ENCODE measurements around the gene RET. TPM values are rescaled to one million over a fixed set of nuclear protein-coding genes. Genes with fewer than 3 reads are reported as not detected.

RET gene
- total RNA-seq, 1 experiment from 2014 or later: not detected

DNA sequence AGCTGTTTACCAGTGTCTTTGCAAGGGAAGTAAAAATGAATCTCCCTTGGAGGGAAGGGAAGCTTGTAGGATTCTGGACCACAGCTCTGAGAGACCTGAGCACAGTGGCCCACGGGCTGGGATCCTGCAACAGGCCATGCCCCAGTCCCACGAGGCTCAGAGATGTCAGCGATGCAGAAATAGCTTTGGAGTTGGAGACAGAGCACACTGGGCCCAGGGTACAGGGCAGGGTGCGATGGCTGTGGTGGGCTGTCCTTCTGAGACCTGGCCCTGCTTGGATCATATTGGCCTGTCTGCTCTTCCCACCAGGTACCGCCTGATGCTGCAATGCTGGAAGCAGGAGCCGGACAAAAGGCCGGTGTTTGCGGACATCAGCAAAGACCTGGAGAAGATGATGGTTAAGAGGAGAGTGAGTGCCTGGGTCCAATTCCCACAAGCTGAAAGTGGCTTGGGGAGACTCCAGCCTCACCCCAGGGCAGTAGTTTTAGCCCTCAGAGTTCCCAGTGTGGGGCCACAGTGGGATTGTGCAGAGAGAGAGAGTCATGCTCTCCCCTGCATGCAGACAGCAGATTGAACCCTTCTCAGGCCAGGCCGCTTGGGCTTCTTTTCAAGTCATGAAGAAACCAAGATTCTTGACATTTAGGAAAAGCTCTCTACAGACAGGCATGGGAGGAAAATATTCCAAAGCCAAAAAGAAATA is 47.9 kb downstream of the RET start:
- no peak overlapping the region for H3K4me3 ChIP-seq (ENCODE audit: low read length)
- peaks cover 13% of the 10 kb centered on the region for H3K4me1 ChIP-seq (ENCODE audit: low read length)
- H3K9me2 ChIP-seq (replicated peaks; ENCODE audit: insufficient read depth, low read length): no peaks in the 10 kb centered on the region
- H2AFZ ChIP-seq (ENCODE audit: low read length): no peak overlapping the region
- H4K20me1 ChIP-seq (ENCODE audit: insufficient read depth, low read depth, low read length): no peaks in the 10 kb centered on the region
- H3K79me2 ChIP-seq (ENCODE audit: low read length): no peaks in the 10 kb centered on the region
- H3K27ac ChIP-seq (ENCODE audit: low read length): no peak overlapping the region
- H3K9ac ChIP-seq (ENCODE audit: low read length): no peak overlapping the region
- no peaks in the 10 kb centered on the region for H3K9me3 ChIP-seq (ENCODE audit: low read length)
- no peaks in the 10 kb centered on the region for H3K36me3 ChIP-seq (ENCODE audit: insufficient read depth, low read length)
- H3K4me2 ChIP-seq (ENCODE audit: low read depth, low read length, poor library complexity, severe bottlenecking): no peak overlapping the region
- DNase-seq: no peak
- H3K27me3 ChIP-seq (ENCODE audit: low read length): no peaks in the 10 kb centered on the region

DNA sequence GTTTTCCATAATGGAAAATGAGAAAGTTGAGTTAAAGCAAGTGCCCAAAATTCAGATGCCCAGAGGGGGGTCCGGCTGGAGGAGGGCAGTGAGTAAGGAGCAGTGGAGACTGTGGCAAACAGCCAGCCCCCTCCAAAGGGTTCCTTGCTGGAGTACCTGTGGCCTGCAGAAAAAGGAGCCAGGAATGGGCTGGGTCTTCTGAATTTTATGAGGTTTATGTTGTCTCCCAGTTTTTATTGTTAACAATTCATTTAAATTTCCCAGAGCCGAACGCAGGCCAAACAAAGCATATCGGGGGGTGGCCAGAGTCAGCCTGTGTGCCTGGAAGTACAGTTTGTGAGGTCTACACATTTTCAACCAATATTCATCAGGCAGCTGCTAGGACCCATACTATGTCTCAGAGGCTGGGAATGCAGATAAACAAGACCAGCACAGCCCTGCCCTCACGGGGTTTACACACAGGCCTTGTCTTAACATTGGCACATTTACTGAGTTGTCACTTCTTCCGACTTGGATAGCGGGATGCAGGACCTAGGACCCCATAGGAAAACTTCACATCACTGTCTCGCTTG is 48.5 kb downstream of the RET start:
- Histone ChIP-seq H3K4me2 (ENCODE audit: low read depth, low read length, poor library complexity, severe bottlenecking) (no peak overlapping the region), H3K4me1 (ENCODE audit: low read length) (peaks cover 13% of the 10 kb centered on the region), H2AFZ (ENCODE audit: low read length) (no peak overlapping the region), H3K4me3 (ENCODE audit: low read length) (no peak overlapping the region), H4K20me1 (ENCODE audit: insufficient read depth, low read depth, low read length) (no peaks in the 10 kb centered on the region), H3K27me3 (ENCODE audit: low read length) (no peaks in the 10 kb centered on the region), H3K36me3 (ENCODE audit: insufficient read depth, low read length) (no peaks in the 10 kb centered on the region), H3K9ac (ENCODE audit: low read length) (no peak overlapping the region), H3K9me3 (ENCODE audit: low read length) (no peaks in the 10 kb centered on the region), H3K27ac (ENCODE audit: low read length) (no peak overlapping the region), H3K79me2 (ENCODE audit: low read length) (no peaks in the 10 kb centered on the region), H3K9me2 (replicated peaks; ENCODE audit: insufficient read depth, low read length) (no peaks in the 10 kb centered on the region)
- DNase-seq: no peak

DNA sequence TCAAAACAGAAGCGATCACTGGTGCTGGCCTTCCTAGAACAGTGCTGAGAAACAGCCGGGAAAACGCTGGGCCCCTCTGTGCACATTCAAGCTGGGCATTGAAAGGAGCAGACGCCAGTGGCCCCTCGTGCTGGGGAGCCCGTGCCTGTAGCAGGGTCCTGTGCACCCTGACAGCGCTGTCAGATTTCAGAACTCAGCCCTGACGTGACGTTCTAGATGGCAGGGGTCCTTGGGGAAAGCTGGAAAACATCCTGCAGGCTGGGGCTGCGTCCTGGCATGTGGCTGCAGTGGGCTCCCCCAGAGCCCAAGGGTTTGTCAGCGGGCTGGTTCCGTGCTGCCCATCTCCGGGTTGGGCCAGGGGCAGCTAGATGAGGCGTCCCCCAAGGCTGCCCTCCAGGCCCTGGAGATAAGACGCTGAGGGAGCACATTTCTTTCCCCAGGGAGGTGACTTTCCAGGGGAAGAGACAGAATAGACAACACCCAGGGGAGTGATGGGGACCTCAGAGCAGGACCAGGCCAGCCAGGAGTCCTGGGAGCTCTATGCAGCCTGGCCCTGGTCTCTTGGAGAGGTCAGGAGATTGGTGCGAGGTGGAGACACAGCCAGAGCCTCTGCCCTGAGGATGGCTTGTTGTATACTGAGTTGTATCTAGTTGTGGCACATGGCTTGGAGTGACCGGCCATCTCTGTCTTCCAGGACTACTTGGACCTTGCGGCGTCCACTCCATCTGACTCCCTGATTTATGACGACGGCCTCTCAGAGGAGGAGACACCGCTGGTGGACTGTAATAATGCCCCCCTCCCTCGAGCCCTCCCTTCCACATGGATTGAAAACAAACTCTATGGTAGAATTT is 49.2 kb downstream of the RET start:
- no peak overlapping the region for H2AFZ ChIP-seq (ENCODE audit: low read length)
- no peak overlapping the region for H3K27ac ChIP-seq (ENCODE audit: low read length)
- DNase-seq: no peak
- no peaks in the 10 kb centered on the region for H3K27me3 ChIP-seq (ENCODE audit: low read length)
- no peak overlapping the region for H3K4me2 ChIP-seq (ENCODE audit: low read depth, low read length, poor library complexity, severe bottlenecking)
- H3K9ac ChIP-seq (ENCODE audit: low read length): no peak overlapping the region
- H3K4me3 ChIP-seq (ENCODE audit: low read length): no peak overlapping the region
- no peaks in the 10 kb centered on the region for H3K9me3 ChIP-seq (ENCODE audit: low read length)
- H4K20me1 ChIP-seq (ENCODE audit: insufficient read depth, low read depth, low read length): no peaks in the 10 kb centered on the region
- peaks cover 13% of the 10 kb centered on the region for H3K4me1 ChIP-seq (ENCODE audit: low read length)
- H3K79me2 ChIP-seq (ENCODE audit: low read length): no peaks in the 10 kb centered on the region
- no peaks in the 10 kb centered on the region for H3K9me2 ChIP-seq (replicated peaks; ENCODE audit: insufficient read depth, low read length)
- no peaks in the 10 kb centered on the region for H3K36me3 ChIP-seq (ENCODE audit: insufficient read depth, low read length)

DNA sequence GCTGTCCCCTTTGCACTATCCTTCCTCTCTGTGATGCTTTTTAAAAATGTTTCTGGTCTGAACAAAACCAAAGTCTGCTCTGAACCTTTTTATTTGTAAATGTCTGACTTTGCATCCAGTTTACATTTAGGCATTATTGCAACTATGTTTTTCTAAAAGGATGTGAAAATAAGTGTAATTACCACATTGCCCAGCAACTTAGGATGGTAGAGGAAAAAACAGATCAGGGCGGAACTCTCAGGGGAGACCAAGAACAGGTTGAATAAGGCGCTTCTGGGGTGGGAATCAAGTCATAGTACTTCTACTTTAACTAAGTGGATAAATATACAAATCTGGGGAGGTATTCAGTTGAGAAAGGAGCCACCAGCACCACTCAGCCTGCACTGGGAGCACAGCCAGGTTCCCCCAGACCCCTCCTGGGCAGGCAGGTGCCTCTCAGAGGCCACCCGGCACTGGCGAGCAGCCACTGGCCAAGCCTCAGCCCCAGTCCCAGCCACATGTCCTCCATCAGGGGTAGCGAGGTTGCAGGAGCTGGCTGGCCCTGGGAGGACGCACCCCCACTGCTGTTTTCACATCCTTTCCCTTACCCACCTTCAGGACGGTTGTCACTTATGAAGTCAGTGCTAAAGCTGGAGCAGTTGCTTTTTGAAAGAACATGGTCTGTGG is 50.0 kb downstream of the RET start:
- Histone ChIP-seq H3K4me3 (ENCODE audit: low read length) (no peak overlapping the region), H3K9me2 (replicated peaks; ENCODE audit: insufficient read depth, low read length) (no peaks in the 10 kb centered on the region), H3K4me2 (ENCODE audit: low read depth, low read length, poor library complexity, severe bottlenecking) (no peak overlapping the region), H3K79me2 (ENCODE audit: low read length) (no peaks in the 10 kb centered on the region), H3K9me3 (ENCODE audit: low read length) (no peaks in the 10 kb centered on the region), H3K27ac (ENCODE audit: low read length) (no peak overlapping the region), H3K4me1 (ENCODE audit: low read length) (peaks cover 13% of the 10 kb centered on the region), H4K20me1 (ENCODE audit: insufficient read depth, low read depth, low read length) (no peaks in the 10 kb centered on the region), H2AFZ (ENCODE audit: low read length) (no peak overlapping the region), H3K9ac (ENCODE audit: low read length) (no peak overlapping the region), H3K36me3 (ENCODE audit: insufficient read depth, low read length) (no peaks in the 10 kb centered on the region), H3K27me3 (ENCODE audit: low read length) (no peaks in the 10 kb centered on the region)
- no peak for DNase-seq

DNA sequence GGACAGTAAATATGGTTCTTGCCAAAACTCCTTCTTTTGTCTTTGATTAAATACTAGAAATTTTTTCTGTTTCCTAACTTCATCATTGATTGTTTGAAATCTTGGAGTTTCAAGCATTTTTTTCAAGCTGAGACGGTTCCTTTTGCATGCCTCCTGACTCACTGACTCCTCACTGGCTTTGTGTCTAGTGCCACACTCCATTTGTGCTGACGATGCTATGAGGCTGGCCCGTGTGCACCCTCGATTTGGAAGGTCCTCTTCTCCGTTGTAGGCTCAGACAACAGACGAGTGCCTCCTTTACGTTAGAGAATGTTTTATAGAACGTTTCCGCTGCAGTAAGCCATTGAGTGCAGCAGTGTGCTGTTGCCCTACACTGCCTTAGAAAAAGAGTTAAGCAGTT is 50.6 kb downstream of the RET start:
- H2AFZ ChIP-seq (ENCODE audit: low read length): no peak overlapping the region
- no peak overlapping the region for H3K9ac ChIP-seq (ENCODE audit: low read length)
- H3K4me1 ChIP-seq (ENCODE audit: low read length): peaks cover 13% of the 10 kb centered on the region
- no peaks in the 10 kb centered on the region for H3K27me3 ChIP-seq (ENCODE audit: low read length)
- no peak overlapping the region for H3K4me3 ChIP-seq (ENCODE audit: low read length)
- no peaks in the 10 kb centered on the region for H3K36me3 ChIP-seq (ENCODE audit: insufficient read depth, low read length)
- no peak for DNase-seq
- H3K9me2 ChIP-seq (replicated peaks; ENCODE audit: insufficient read depth, low read length): no peaks in the 10 kb centered on the region
- H3K27ac ChIP-seq (ENCODE audit: low read length): no peak overlapping the region
- no peaks in the 10 kb centered on the region for H3K9me3 ChIP-seq (ENCODE audit: low read length)
- no peaks in the 10 kb centered on the region for H3K79me2 ChIP-seq (ENCODE audit: low read length)
- H4K20me1 ChIP-seq (ENCODE audit: insufficient read depth, low read depth, low read length): no peaks in the 10 kb centered on the region
- no peak overlapping the region for H3K4me2 ChIP-seq (ENCODE audit: low read depth, low read length, poor library complexity, severe bottlenecking)

DNA sequence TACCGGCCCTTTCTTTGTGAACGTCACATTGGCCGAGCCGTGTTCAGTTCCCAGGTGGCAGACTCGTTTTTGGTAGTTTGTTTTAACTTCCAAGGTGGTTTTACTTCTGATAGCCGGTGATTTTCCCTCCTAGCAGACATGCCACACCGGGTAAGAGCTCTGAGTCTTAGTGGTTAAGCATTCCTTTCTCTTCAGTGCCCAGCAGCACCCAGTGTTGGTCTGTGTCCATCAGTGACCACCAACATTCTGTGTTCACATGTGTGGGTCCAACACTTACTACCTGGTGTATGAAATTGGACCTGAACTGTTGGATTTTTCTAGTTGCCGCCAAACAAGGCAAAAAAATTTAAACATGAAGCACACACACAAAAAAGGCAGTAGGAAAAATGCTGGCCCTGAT is 51.5 kb downstream of the RET start:
- DNase-seq: no peak

DNA sequence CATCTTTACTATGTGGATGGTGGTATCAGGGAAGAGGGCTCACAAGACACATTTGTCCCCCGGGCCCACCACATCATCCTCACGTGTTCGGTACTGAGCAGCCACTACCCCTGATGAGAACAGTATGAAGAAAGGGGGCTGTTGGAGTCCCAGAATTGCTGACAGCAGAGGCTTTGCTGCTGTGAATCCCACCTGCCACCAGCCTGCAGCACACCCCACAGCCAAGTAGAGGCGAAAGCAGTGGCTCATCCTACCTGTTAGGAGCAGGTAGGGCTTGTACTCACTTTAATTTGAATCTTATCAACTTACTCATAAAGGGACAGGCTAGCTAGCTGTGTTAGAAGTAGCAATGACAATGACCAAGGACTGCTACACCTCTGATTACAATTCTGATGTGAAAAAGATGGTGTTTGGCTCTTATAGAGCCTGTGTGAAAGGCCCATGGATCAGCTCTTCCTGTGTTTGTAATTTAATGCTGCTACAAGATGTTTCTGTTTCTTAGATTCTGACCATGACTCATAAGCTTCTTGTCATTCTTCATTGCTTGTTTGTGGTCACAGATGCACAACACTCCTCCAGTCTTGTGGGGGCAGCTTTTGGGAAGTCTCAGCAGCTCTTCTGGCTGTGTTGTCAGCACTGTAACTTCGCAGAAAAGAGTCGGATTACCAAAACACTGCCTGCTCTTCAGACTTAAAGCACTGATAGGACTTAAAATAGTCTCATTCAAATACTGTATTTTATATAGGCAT is 52.3 kb downstream of the RET start:
- H3K4me1 ChIP-seq (ENCODE audit: low read length): peaks cover 11% of the 10 kb centered on the region
- no peak overlapping the region for H3K4me3 ChIP-seq (ENCODE audit: low read length)
- no peak for DNase-seq
- H3K9ac ChIP-seq (ENCODE audit: low read length): no peak overlapping the region
- H3K27ac ChIP-seq (ENCODE audit: low read length): no peak overlapping the region
- no peaks in the 10 kb centered on the region for H3K36me3 ChIP-seq (ENCODE audit: insufficient read depth, low read length)
- H2AFZ ChIP-seq (ENCODE audit: low read length): no peak overlapping the region
- H3K9me2 ChIP-seq (replicated peaks; ENCODE audit: insufficient read depth, low read length): no peaks in the 10 kb centered on the region
- no peak overlapping the region for H3K4me2 ChIP-seq (ENCODE audit: low read depth, low read length, poor library complexity, severe bottlenecking)
- H3K27me3 ChIP-seq (ENCODE audit: low read length): no peaks in the 10 kb centered on the region
- H3K9me3 ChIP-seq (ENCODE audit: low read length): no peaks in the 10 kb centered on the region
- no peaks in the 10 kb centered on the region for H4K20me1 ChIP-seq (ENCODE audit: insufficient read depth, low read depth, low read length)
- no peaks in the 10 kb centered on the region for H3K79me2 ChIP-seq (ENCODE audit: low read length)

More for the DNA sequence above, 51.5 kb downstream of the RET start:
- Histone ChIP-seq H3K9ac (ENCODE audit: low read length) (no peak overlapping the region), H3K4me3 (ENCODE audit: low read length) (no peak overlapping the region), H3K4me2 (ENCODE audit: low read depth, low read length, poor library complexity, severe bottlenecking) (no peak overlapping the region), H3K27ac (ENCODE audit: low read length) (no peak overlapping the region), H4K20me1 (ENCODE audit: insufficient read depth, low read depth, low read length) (no peaks in the 10 kb centered on the region), H3K9me3 (ENCODE audit: low read length) (no peaks in the 10 kb centered on the region), H3K4me1 (ENCODE audit: low read length) (peaks cover 13% of the 10 kb centered on the region), H2AFZ (ENCODE audit: low read length) (no peak overlapping the region), H3K9me2 (replicated peaks; ENCODE audit: insufficient read depth, low read length) (no peaks in the 10 kb centered on the region), H3K27me3 (ENCODE audit: low read length) (no peaks in the 10 kb centered on the region), H3K36me3 (ENCODE audit: insufficient read depth, low read length) (no peaks in the 10 kb centered on the region), H3K79me2 (ENCODE audit: low read length) (no peaks in the 10 kb centered on the region)

Measured in Karpas-422 (cell line).